B cell (primary cell): ENCODE results near the gene NR1H3. TPM values are rescaled to one million over a fixed set of nuclear protein-coding genes. Genes with fewer than 3 reads are reported as not detected.

Source experiments
- polyA plus RNA-seq: library from polyadenylated mRNA; depleted of rRNA; stranded (reverse); fragments of >200 nt; gene quantifications from 2 replicates; pipeline ENCODE4 v1.2.3, GENCODE V29; 2012
- total RNA-seq, 2 donors: library from RNA; stranded (reverse); fragments of 120-200 nt in 1 of 2; gene quantifications; 1 replicate in 1 of 2; 2 replicates in 1 of 2; pipeline versions ENCODE4 v1.2.3 to v1.2.4, GENCODE V29; 2013 to 2022

The NR1H3 gene
- total and polyA plus RNA-seq, 2 donors (not counting 1 experiment from before 2014, with no cell fraction given): 8.4 to 9.6 TPM

Other genes with a start within 250 kb of the NR1H3 start
- 200 and 214 TPM in 2 replicates for gene ARFGAP2, start 81.1 kb upstream of the NR1H3 start, total RNA-seq
- gene ARFGAP2, start 81.1 kb upstream of the NR1H3 start, polyA plus RNA-seq: 137 and 141 TPM in 2 replicates
- 1.3 and 2.1 TPM in 2 replicates for gene PACSIN3, start 71.6 kb upstream of the NR1H3 start, total RNA-seq
- not detected in 2 replicates for gene PACSIN3, start 71.6 kb upstream of the NR1H3 start, polyA plus RNA-seq
- gene DDB2, start 43.0 kb upstream of the NR1H3 start, total RNA-seq: 85.8 and 99.9 TPM in 2 replicates
- gene DDB2, start 43.0 kb upstream of the NR1H3 start, polyA plus RNA-seq: 53.0 and 62.9 TPM in 2 replicates
- gene ACP2, start 9.2 kb upstream of the NR1H3 start, total RNA-seq: 23.5 and 29.5 TPM in 2 replicates
- 10.2 and 16.3 TPM in 2 replicates for gene ACP2, start 9.2 kb upstream of the NR1H3 start, polyA plus RNA-seq
- gene MADD, start 12.1 kb downstream of the NR1H3 start, total RNA-seq: 108 and 122 TPM in 2 replicates
- 56.8 and 59.2 TPM in 2 replicates for gene MADD, start 12.1 kb downstream of the NR1H3 start, polyA plus RNA-seq
- 0.67 and 0.70 TPM in 2 replicates for gene MYBPC3, start 94.7 kb downstream of the NR1H3 start, total RNA-seq
- 1.4 and 1.5 TPM in 2 replicates for gene MYBPC3, start 94.7 kb downstream of the NR1H3 start, polyA plus RNA-seq
- gene SPI1, start 120.6 kb downstream of the NR1H3 start, total RNA-seq: 98.3 and 98.8 TPM in 2 replicates
- gene SPI1, start 120.6 kb downstream of the NR1H3 start, polyA plus RNA-seq: 119 and 156 TPM in 2 replicates
- gene SLC39A13, start 150.6 kb downstream of the NR1H3 start, total RNA-seq: 33.0 and 39.4 TPM in 2 replicates
- gene SLC39A13, start 150.6 kb downstream of the NR1H3 start, polyA plus RNA-seq: 48.6 and 55.7 TPM in 2 replicates
- 59.9 and 62.7 TPM in 2 replicates for gene PSMC3, start 168.4 kb downstream of the NR1H3 start, total RNA-seq
- gene PSMC3, start 168.4 kb downstream of the NR1H3 start, polyA plus RNA-seq: 36.7 and 47.7 TPM in 2 replicates
- 1.0 and 1.4 TPM in 2 replicates for gene RAPSN, start 191.1 kb downstream of the NR1H3 start, total RNA-seq
- gene RAPSN, start 191.1 kb downstream of the NR1H3 start, polyA plus RNA-seq: 0.25 and 0.42 TPM in 2 replicates